HG02840 (cell line): ENCODE measurements around the gene URI1.
"Not testable (repeated sequence)": the region's sequence is repeated elsewhere in the genome, so short reads cannot be mapped to it uniquely, and the experiment has no call there.

Experiments
- ATAC-seq: cut with Tn5 transposase; IDR thresholded peaks from one replicate; pipeline ENCODE4 v1.9.1; 2021; ENCODE audit warnings: mild to moderate bottlenecking, moderate library complexity, moderate number of reproducible peaks; ENCODE audit not compliant: unreplicated experiment, low FRiP score

The URI1 gene

GRCh38 chr19:29941828-29942403, at the start of gene URI1:
TSS of gene URI1 (plus strand) at chr19:29942239. CDS start at chr19:29942548, 309 bp downstream.
- peak; percentile 85 for ATAC-seq

GRCh38 chr19:29893606-29894284, 48.3 kb upstream of the URI1 start:
- no peak for ATAC-seq

- ATAC-seq, result no peak
These were observed 45.2 kb upstream of the URI1 start for GRCh38 chr19:29896802-29897201.

GRCh38 chr19:29897466-29897865, 44.6 kb upstream of the URI1 start:
- no peak for ATAC-seq

GRCh38 chr19:29904017-29904416, 38.0 kb upstream of the URI1 start:
- no peak for ATAC-seq

- no peak for ATAC-seq
These were observed 32.8 kb upstream of the URI1 start for GRCh38 chr19:29908963-29909944.

- no peak for ATAC-seq
These were observed 27.1 kb upstream of the URI1 start for GRCh38 chr19:29914933-29915332.

- ATAC-seq, result not testable (repeated sequence)
These were observed 26.2 kb upstream of the URI1 start for GRCh38 chr19:29915832-29916231.

GRCh38 chr19:29917911-29918310, 24.1 kb upstream of the URI1 start:
- no peak for ATAC-seq

- no peak for ATAC-seq
These were observed 23.1 kb upstream of the URI1 start for GRCh38 chr19:29918891-29919290.

GRCh38 chr19:29922972-29923371, 19.1 kb upstream of the URI1 start:
- ATAC-seq, result no peak

- no peak for ATAC-seq
These were observed 18.4 kb upstream of the URI1 start for GRCh38 chr19:29923653-29924052.

- ATAC-seq, result no peak
These were observed 16.0 kb upstream of the URI1 start for GRCh38 chr19:29926031-29926430.

- no peak for ATAC-seq
These were observed 15.2 kb upstream of the URI1 start for GRCh38 chr19:29926801-29927200.

GRCh38 chr19:29927944-29928625, 14.0 kb upstream of the URI1 start:
- no peak for ATAC-seq

- ATAC-seq, result no peak
These were observed 13.2 kb upstream of the URI1 start for GRCh38 chr19:29928831-29929230.

GRCh38 chr19:29934257-29934656, 7.8 kb upstream of the URI1 start:
- no peak for ATAC-seq

GRCh38 chr19:29934781-29935180, 7.3 kb upstream of the URI1 start:
- ATAC-seq, result no peak

- ATAC-seq, result no peak
These were observed 5.6 kb upstream of the URI1 start for GRCh38 chr19:29936409-29936808.

GRCh38 chr19:29939628-29940027, 2.4 kb upstream of the URI1 start:
- no peak for ATAC-seq
